GM19240 (cell line): Measurements from ENCODE around the gene LIPG.

Source experiments
- DNase-seq: peaks from one replicate; pipeline ENCODE4 v3.0.0; 2011; ENCODE audit warnings: low spot score; ENCODE audit not compliant: insufficient read length

The LIPG gene

DNA sequence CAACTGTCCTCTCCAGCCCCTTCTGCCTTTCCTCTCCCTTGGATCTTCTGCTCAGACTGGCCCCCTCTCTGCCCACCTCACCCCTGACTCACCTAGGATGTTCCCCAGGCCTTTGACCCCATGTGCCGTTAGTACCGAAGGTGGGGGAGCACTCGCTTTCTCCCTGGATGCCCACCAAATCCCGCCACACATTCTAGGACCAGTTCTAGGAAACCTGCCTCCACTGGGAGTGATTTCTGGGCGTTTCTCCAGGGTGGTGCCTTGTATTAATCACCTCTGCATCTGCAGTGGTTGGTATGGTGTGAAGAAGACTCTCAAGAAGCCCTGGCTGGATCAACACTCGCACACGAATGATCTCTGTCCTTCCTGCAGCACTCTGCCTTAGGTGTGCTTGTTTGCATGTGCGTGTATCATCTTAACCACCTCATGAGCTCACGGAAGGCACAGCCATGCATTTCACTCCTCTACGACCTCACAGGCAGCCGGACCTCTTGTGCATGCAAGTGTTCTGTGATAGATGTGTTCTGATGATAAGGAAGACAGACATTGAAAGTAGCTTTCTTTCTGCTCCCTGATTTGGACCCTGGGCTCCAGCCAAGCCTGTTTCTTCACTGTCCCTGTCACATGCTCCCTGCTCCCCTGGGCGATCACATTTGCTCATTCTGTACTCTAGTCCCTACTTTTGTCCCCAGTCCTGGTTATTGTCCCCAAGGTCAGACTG, 69.4 kb downstream of the LIPG start:
- DNase-seq, result no peak

DNA sequence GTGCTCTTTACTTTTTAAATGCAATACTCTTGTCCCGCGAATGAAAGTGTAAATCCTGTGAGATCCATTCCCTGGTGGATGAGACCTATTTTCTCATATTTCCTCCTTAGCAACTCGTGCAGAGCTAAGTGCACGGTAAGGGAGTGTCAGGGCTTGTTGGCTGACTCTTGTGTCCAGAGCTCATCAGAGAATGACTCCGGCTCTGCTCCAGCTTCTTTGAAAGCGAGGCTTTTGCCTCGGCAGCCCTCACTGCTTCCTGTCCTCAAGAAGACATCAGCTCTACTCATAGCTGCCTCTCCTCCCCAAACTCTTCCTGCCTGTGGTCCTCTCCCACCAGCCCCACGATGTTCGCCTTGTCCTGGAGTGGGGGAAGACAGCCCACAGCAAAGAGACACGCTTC, 70.7 kb downstream of the LIPG start:
- no peak for DNase-seq

DNA sequence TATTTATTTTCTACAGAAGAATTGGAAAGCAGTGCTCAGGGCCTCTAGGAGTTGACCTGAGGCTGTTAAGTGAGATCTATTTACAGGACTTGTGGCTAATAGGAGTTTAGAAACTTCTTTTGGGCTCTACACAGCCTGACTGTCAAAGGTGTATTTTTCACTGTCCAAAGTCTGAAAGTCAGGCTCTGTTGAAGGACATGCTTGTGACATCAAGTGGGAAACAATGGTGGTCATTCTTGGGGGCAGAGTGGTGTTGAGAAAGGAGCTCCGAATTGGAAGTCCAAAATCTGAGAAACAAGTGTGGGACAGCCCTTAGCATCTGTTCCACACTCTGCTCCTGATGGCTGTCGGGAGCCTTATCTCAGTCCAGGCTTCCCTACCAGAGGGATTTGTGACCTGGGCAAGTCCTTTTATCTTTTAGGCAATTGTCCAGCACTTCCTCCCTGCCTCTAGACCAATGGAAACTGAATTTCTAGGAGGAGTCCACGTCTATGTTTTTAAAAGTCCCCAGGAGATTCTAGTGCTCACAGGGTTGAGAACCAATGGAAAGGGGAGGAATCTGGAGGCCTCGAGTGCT, 76.4 kb downstream of the LIPG start:
- DNase-seq, result no peak

DNA sequence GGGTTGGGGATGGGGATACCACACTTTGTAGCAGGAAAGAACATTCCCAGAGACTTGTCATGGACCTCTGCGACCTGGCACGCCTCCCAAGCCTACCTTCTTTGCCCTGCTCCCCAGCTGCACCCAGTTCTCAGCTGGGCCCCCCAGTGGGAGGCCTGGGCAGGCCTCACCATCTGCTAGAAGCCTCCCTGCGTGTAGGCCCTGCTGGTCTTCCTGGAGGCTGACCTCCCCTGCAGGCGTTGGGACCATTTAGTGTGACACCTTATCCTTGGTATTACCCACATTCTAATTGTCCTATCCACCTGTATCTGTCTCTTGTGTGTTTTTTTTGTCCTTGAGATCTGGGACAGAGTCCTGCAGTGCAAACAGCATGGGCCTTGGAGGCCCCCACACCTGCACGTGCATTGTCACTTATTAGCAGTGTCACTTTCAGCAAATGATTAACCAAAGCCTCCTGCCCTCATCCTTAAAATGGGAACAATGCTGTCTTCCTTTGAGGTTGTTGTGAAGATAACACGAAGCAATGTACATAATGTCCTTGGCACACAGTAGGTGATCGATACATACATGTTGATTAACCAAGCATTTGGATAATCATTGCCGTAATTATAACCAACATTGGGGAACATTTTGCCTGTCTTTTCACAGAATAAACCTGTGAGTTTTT, 77.2 kb downstream of the LIPG start:
- DNase-seq, result no peak

DNA sequence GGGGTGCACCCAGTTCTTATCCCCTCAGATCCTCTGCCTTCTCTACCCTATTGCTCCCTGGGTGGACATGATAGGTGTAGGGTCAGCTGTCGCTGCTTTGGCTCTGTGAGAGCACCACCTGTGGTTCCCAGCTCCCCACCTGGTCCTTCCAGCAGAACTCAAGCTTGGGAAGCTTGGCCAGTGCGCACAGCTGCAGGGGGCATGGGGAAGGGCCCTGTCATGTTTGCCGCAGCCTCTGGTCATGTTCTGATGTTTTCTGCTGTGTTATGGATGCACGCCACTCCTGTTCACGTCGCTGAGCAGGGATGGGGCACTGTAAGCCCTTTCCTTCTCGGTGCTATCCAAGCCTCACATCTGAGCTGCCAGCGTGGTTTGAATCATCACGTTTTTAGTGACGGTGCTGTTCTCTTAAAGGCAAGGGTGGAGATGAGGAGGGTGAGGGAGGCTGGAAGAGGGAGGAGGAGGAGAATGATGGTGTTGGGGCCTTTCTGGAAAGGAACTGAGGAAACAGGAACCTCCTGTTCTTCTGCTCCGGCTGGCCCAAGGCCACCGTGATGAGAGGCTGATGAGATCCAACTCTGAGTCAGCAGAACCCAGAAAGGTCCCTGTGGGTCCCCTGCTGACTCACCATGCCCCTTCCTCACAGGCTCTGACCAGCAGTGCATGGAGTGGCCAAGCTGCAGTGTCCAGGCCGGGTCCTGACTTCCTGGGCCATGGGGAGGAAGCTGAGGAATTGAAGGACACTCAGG, 78.0 kb downstream of the LIPG start:
- DNase-seq, result no peak

DNA sequence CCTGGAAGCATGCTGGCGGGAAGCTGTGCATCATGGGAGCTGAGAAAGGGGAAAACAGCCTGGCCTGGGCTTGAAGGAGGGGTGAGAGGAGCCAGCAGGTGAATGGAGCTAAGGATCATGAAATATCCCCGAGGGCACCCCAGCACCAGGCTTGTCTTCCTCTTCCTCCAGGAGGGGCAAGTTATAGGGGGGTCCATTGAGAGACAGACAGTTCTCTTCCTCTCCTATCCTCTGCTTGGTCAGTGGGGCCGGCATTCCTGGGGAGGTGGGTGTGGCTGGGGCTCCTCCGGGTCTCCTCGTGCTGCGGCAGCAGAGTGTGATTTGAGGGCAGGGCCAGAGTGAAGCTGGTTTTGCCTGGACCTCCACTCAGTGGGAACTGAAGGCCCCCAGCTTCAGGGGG, 78.9 kb downstream of the LIPG start:
- DNase-seq, result no peak

DNA sequence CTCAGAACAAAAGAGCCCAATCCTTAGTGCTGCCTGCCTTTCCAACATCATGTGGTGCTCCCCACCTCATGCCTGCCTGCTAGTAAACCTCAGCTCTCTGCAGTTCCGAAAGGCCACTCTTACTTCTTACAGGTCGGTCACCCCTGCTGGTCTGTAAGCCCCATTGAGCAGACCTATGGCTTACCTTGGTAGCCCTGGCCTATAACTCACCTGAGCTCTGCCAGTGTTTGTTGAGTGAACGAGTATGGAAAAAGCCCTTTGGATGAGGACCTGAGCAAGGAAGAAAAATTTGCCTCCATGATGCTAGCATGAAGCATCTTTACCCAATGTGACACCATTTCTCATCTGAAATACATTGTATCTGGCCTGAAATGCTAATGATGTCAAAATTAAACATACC, 83.3 kb downstream of the LIPG start:
- DNase-seq, result no peak

DNA sequence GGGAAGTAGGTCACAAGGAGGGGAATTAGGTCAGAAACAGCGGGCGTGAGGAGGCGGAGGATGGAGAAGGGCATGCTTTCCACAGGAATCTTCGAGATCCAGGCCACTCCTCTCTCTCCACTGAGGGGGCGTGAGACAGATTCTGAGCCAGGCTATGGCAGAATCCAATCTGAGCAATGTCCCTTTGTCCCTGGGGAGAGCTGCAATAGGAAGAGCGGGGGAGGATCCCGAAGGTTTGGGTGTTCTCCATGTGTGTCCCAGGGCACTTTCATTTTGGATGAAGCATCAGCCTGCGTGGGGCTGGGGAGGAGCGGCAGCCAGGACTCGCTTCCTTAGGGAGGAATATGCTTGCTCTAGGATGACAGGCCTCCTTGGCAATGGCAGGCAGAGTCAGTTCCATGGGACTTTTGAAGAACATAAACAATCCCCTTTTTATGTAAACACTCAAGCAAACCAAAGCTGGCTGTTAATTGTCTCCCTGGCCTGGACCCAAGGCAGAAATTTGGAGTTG, 84.0 kb downstream of the LIPG start:
- no peak for DNase-seq

DNA sequence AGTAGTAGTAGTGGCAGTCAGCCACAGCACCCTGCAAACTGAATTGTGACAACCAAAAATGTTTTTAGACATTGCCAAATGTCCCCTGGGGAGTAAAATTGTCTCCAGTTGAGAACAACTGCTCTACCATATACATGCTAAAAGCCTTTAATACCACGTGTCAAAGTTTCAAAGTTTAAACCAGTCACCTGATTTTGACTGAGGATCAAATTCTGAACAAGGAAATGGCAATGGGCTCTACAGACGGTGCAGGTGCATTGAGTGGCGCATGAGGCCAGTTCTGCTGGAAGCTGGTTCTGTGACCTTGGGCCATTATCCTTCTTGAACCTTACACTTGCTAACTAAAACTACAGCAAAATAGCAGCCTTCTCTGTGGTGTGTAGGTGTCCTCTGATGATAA, 85.0 kb downstream of the LIPG start:
- no peak for DNase-seq

DNA sequence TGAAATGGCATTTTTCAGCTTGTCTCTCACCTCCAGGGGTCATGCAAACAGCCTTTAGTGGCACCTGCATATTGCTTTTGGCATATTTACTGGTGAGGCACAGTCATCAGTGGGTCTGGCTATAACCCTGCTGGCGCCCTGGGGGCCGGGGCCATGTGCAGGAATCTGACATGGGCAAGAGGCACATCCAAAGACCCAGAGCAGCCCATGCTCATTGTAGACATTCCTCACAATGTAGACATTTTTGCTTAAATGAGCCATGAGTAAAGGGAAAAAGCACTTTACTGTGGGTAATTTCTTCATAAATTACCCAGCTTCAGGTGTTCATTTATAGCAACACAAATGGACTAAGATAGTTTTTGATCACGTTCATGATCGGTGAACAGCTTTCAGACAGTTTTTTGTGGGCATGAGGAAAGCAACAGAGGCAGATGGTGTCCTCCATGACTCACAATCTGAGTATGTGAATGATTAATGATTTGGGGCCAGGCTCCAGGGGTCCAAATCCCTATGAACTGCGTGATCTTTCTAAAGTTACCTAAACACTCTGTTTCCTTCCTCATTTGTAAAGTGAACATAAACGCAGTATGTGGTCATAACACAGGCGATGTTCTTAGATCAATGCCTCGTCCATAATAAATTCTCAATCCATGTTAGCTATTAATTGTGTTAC, 85.8 kb downstream of the LIPG start:
- no peak for DNase-seq

DNA sequence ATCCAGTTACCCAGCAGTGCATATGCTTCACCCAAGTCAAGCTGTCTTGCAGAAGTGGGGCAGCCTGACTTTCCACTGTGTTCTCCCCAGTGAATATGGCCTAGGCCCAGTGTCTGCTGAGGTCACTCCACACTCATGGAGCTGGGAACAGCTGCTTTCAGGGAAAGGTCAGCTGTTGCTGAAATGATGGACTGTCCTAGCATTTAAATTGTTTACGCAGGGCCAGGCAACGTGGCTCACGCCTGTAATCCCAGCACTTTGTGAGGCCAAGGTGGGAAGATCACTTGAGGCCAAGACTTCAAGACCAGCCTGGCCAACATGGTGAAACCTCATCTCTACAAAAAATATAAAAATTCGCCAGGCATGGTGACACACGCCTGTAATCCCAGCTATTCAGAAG, 86.5 kb downstream of the LIPG start:
- no peak for DNase-seq
